Measurements from ENCODE around the gene DCTN1.

DCTN1 gene

DNA sequence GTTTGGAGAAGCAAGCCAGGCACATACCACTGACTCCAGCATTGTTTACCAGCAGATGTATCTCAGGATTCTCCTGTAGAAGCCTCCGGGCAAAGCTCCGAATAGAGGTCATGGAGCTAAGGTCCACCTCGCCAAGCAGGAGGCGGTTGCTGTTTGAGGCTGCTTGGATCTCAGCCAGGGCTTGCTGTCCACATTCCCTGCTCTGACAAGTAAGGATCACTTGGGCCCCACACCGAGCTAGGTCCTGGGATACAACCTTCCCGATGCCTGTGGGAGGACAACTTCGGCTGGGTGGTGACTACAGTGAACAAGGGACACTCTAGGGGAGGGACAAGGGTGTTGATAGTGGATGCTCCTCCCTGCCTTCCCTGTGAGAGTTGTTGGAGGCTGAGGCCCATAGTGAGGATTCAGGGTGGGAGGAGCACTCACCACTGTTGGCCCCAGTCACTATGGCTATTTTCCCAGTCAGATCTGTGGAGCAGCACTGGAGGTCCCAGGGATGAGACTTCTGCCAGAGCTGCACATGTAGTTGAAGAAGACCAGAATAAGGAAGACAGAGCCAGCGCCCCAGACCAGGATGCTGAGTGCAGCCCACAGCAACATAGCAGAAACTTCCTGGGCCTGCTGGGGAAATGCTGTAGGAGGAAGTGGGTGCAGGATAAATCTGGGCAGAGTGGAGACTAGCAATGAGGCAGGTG, 33.0 kb upstream of the DCTN1 start:
- H3K27me3 ChIP-seq (ENCODE audit: control insufficient read depth, insufficient read depth, low read length, poor library complexity, severe bottlenecking): no peaks in the 10 kb centered on the region
- H3K4me1 ChIP-seq (ENCODE audit: control insufficient read depth, insufficient read depth, low read length): no peaks in the 10 kb centered on the region
- H3K27ac ChIP-seq (ENCODE audit: insufficient read depth, low read depth, low read length, poor library complexity, severe bottlenecking): no peak overlapping the region
- no peaks in the 10 kb centered on the region for H3K9me3 ChIP-seq (ENCODE audit: control insufficient read depth, low read length)
- WGBS, 2 experiments: 89 to 93% methylated on average over 8 of the region's 8 CpGs
- no peaks in the 10 kb centered on the region for H3K36me3 ChIP-seq (ENCODE audit: control insufficient read depth, insufficient read depth, low read length)
- H3K4me3 ChIP-seq (ENCODE audit: insufficient read depth, low read depth, low read length): no peak overlapping the region

DNA sequence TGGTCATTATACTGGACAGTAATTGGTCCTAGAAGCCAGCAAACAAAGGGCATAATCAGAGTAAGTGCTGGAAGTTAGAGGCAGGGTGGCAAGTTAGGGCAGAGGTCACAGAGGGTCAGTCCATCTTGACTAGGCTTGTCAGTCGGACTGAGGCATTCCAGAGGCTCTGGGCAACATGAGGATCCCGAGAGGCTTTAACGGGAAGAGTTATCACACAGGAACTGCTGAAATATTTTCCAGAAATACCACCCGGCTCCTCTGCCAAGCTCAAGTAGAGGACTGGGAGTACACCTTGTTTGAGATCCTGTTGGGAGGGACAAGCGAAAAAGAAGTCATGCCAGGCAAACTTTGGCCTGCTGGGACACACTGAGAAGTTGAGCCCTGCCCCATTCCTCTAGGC, 27.6 kb upstream of the DCTN1 start:
- H3K4me3 ChIP-seq (ENCODE audit: insufficient read depth, low read depth, low read length): no peak overlapping the region
- H3K27ac ChIP-seq (ENCODE audit: insufficient read depth, low read depth, low read length, poor library complexity, severe bottlenecking): no peak overlapping the region
- H3K4me1 ChIP-seq (ENCODE audit: control insufficient read depth, insufficient read depth, low read length): no peaks in the 10 kb centered on the region
- no peaks in the 10 kb centered on the region for H3K9me3 ChIP-seq (ENCODE audit: control insufficient read depth, low read length)
- no peaks in the 10 kb centered on the region for H3K36me3 ChIP-seq (ENCODE audit: control insufficient read depth, insufficient read depth, low read length)
- 87 to 92% methylated on average over 5 of the region's 5 CpGs for WGBS, 2 experiments
- no peaks in the 10 kb centered on the region for H3K27me3 ChIP-seq (ENCODE audit: control insufficient read depth, insufficient read depth, low read length, poor library complexity, severe bottlenecking)

DNA sequence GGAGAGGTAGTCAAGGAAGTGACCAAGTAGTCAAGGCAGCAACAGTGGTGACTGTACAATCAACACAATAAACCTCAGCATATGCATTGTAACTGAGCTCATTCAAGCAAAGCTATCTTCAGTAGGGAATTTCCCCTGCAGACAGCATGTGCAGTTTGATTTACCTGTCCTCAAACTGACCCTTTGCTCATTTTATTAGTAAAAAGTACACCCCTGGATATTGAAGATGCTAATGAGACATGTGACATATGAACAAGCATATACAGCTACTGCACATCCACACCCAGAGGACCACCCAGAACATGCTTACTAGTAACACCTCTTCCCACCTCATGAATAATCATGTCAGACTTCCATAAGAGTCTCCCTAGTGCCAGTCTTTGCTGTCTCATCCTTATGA, 25.9 kb upstream of the DCTN1 start:
- Histone ChIP-seq H3K4me3 (ENCODE audit: insufficient read depth, low read depth, low read length) (no peak overlapping the region), H3K27ac (ENCODE audit: insufficient read depth, low read depth, low read length, poor library complexity, severe bottlenecking) (no peak overlapping the region), H3K36me3 (ENCODE audit: control insufficient read depth, insufficient read depth, low read length) (no peaks in the 10 kb centered on the region), H3K4me1 (ENCODE audit: control insufficient read depth, insufficient read depth, low read length) (no peaks in the 10 kb centered on the region), H3K27me3 (ENCODE audit: control insufficient read depth, insufficient read depth, low read length, poor library complexity, severe bottlenecking) (no peaks in the 10 kb centered on the region), H3K9me3 (ENCODE audit: control insufficient read depth, low read length) (no peaks in the 10 kb centered on the region)

DNA sequence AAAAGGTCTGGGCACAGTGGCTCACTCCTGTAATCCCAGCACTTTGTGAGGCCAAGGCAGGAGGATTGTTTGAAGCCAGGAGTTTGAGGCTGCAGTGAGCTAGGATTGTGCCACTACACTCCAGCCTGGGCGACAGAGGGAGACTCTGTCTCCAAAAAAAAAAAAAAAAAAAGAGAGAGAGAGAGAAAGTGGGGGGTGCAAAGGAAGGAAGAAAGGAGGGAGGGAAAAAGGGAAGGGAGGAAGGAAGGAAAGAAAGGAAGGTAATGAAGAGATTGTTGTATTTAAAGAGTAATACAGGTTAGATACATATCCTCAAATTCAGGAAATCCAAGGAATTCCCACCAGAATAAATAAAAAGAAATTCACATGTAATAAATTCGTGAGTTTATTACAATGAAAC, 21.8 kb upstream of the DCTN1 start:
- no peaks in the 10 kb centered on the region for H3K27me3 ChIP-seq (ENCODE audit: control insufficient read depth, insufficient read depth, low read length, poor library complexity, severe bottlenecking)
- H3K4me1 ChIP-seq (ENCODE audit: control insufficient read depth, insufficient read depth, low read length): no peaks in the 10 kb centered on the region
- no peaks in the 10 kb centered on the region for H3K36me3 ChIP-seq (ENCODE audit: control insufficient read depth, insufficient read depth, low read length)
- no peak overlapping the region for H3K27ac ChIP-seq (ENCODE audit: insufficient read depth, low read depth, low read length, poor library complexity, severe bottlenecking)
- WGBS, 2 experiments: 62 to 80% methylated on average over 1 to 2 of the region's 2 CpGs
- H3K9me3 ChIP-seq (ENCODE audit: control insufficient read depth, low read length): no peaks in the 10 kb centered on the region
- no peak overlapping the region for H3K4me3 ChIP-seq (ENCODE audit: insufficient read depth, low read depth, low read length)

DNA sequence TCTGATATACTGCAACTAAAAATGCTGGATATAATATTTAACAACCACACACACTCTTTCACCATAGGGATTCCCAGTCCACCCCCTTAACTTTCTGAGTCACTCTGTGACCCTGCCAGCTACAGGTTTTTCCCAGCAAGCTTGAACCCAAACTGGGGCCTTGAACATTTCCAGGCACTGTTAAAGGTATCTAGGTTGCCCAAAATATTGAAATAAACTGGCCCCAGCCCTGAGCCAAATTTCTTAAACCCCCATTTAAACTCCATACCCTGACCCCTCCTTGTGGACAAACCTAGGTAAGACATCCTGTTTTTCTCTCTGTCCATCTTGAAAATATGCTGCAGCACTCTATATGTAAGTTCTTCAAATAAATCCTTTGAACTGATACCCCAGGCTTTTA, 19.7 kb upstream of the DCTN1 start:
- no peaks in the 10 kb centered on the region for H3K27me3 ChIP-seq (ENCODE audit: control insufficient read depth, insufficient read depth, low read length, poor library complexity, severe bottlenecking)
- no peaks in the 10 kb centered on the region for H3K4me1 ChIP-seq (ENCODE audit: control insufficient read depth, insufficient read depth, low read length)
- no peaks in the 10 kb centered on the region for H3K36me3 ChIP-seq (ENCODE audit: control insufficient read depth, insufficient read depth, low read length)
- no peak overlapping the region for H3K4me3 ChIP-seq (ENCODE audit: insufficient read depth, low read depth, low read length)
- no peaks in the 10 kb centered on the region for H3K9me3 ChIP-seq (ENCODE audit: control insufficient read depth, low read length)
- no peak overlapping the region for H3K27ac ChIP-seq (ENCODE audit: insufficient read depth, low read depth, low read length, poor library complexity, severe bottlenecking)

DNA sequence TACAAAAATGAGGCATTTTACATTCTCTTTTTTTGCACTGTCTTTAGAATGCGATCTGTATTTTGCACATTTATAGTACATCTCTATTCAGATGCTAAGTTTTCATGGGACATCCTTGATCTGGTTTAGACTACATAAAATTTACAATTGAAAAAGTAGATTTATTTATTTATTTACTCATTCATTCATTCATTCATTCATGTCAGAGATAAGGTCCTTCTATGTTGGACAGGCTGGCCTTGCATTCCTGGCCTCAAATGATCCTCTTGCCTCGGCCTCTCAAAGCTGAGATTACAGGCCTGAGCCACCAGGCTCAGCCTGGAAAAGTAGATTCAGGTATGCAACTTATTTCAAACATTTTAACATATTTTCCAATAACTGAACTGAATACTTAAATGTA, 16.0 kb upstream of the DCTN1 start:
- Histone ChIP-seq H3K27me3 (ENCODE audit: control insufficient read depth, insufficient read depth, low read length, poor library complexity, severe bottlenecking) (no peaks in the 10 kb centered on the region), H3K4me1 (ENCODE audit: control insufficient read depth, insufficient read depth, low read length) (no peaks in the 10 kb centered on the region), H3K36me3 (ENCODE audit: control insufficient read depth, insufficient read depth, low read length) (no peaks in the 10 kb centered on the region), H3K27ac (ENCODE audit: insufficient read depth, low read depth, low read length, poor library complexity, severe bottlenecking) (no peak overlapping the region), H3K9me3 (ENCODE audit: control insufficient read depth, low read length) (no peaks in the 10 kb centered on the region), H3K4me3 (ENCODE audit: insufficient read depth, low read depth, low read length) (no peak overlapping the region)
- WGBS, 2 experiments: 95 to 98% methylated on average over 2 of the region's 2 CpGs

DNA sequence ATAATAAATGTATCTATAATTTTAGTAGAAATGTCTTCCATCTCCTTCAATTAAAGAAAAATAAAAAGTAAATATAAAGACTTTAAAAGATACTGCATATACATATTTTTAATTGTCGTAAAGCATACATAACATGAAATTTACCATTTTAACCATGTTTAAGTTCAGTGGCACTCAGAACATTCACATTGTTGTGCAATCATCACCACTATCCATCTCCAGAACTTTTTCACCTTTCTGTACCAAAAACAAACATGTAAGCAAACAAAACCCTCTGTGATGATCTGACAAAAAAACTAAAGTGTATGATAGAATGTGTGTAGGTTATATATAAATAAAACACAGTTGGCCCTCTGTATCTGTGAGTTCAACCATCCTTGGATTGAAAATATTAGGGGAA, 13.4 kb upstream of the DCTN1 start:
- Histone ChIP-seq H3K4me3 (ENCODE audit: insufficient read depth, low read depth, low read length) (no peak overlapping the region), H3K4me1 (ENCODE audit: control insufficient read depth, insufficient read depth, low read length) (peaks cover 15% of the 10 kb centered on the region), H3K27ac (ENCODE audit: insufficient read depth, low read depth, low read length, poor library complexity, severe bottlenecking) (no peak overlapping the region), H3K36me3 (ENCODE audit: control insufficient read depth, insufficient read depth, low read length) (no peaks in the 10 kb centered on the region), H3K27me3 (ENCODE audit: control insufficient read depth, insufficient read depth, low read length, poor library complexity, severe bottlenecking) (no peaks in the 10 kb centered on the region), H3K9me3 (ENCODE audit: control insufficient read depth, low read length) (no peaks in the 10 kb centered on the region)
- WGBS, 2 experiments: 95 to 96% methylated on average over 1 of the region's 1 CpG

DNA sequence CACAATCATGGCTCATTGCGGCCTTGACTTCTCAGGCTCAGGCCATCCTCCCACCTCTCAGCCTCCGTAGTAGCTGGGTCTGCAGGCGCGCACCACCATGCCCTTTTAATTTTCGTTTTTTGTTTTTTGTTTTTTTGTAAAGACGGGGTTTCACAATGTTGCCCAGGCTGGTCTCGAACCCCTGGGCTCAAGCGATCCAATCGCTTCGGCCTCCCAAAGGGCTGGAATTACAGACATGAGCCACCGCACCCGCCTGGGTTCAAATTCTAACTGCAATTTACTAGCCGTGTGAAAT, 12.3 kb upstream of the DCTN1 start:
- Histone ChIP-seq H3K36me3 (ENCODE audit: control insufficient read depth, insufficient read depth, low read length) (no peaks in the 10 kb centered on the region), H3K27me3 (ENCODE audit: control insufficient read depth, insufficient read depth, low read length, poor library complexity, severe bottlenecking) (no peaks in the 10 kb centered on the region), H3K27ac (ENCODE audit: insufficient read depth, low read depth, low read length, poor library complexity, severe bottlenecking) (no peak overlapping the region), H3K4me1 (ENCODE audit: control insufficient read depth, insufficient read depth, low read length) (peaks cover 15% of the 10 kb centered on the region), H3K9me3 (ENCODE audit: control insufficient read depth, low read length) (no peaks in the 10 kb centered on the region), H3K4me3 (ENCODE audit: insufficient read depth, low read depth, low read length) (no peak overlapping the region)
- WGBS, 2 experiments: 88% methylated on average over 13 of the region's 13 CpGs

DNA sequence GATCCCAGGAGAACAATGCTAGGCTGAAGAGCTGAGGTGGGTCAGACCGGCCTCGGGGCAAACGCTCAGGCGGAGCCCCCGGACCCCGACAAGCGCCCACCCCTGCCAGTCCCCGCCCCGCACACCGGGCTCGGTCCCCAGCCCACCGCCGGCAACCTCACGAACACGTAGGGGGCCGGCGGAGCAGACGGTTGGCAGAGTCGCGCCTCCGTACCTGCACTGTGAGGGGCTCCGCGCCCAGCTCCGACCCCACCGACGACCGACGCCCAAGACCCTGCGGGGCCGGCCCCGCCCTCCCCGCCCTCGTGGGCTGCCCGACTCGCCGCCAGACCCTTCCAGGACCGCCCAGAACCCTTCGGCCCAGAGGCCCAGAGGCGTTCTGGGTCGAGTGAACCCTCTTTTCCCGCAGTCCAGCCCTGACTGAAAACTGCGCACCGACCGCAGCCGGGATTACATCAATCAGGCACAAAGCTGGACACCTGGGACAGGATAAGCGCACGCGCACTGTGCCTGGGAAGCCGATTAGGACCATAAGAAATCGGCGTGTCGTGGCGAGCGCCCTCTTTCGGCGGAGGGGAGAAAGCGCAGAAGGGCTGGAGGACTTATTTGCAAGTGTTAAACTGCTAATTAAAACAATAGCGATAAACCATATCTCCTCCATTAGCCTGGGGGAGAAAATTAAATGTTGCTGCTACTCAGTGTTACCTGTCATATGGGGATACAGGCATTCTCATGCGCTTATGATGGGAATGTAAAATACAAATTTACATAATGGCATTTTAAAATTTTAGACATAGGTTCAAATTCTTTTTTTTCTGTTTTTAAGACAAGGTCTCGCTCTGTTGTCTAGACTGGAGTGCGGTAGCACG, 11.7 kb upstream of the DCTN1 start:
- peak overlapping the region; percentile 98 for H3K27ac ChIP-seq (ENCODE audit: insufficient read depth, low read depth, low read length, poor library complexity, severe bottlenecking)
- no peaks in the 10 kb centered on the region for H3K9me3 ChIP-seq (ENCODE audit: control insufficient read depth, low read length)
- WGBS, 2 experiments: 3% methylated on average over 60 to 62 of the region's 62 CpGs
- peak overlapping the region; percentile 90 for H3K4me3 ChIP-seq (ENCODE audit: insufficient read depth, low read depth, low read length)
- H3K36me3 ChIP-seq (ENCODE audit: control insufficient read depth, insufficient read depth, low read length): no peaks in the 10 kb centered on the region
- H3K4me1 ChIP-seq (ENCODE audit: control insufficient read depth, insufficient read depth, low read length): peaks cover 15% of the 10 kb centered on the region
- H3K27me3 ChIP-seq (ENCODE audit: control insufficient read depth, insufficient read depth, low read length, poor library complexity, severe bottlenecking): no peaks in the 10 kb centered on the region

DNA sequence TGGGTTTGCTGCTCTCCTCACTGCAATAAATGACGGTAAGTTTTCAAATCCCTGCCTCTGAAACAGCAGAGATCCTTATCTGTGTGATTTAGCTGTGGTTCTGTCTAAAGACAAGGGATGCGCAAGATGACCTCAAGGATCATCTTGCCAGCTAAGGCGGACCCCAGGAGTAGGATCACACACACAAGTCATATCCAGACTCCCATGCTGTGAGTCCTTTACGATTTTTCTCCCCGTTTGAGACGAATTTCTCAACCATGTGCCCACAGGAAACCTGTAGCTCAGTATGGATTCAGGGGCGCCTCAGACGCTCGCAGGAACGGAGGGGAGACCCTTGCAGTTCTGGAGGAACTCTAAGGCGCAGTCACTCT, 11.1 kb upstream of the DCTN1 start:
- H3K27ac ChIP-seq (ENCODE audit: insufficient read depth, low read depth, low read length, poor library complexity, severe bottlenecking): peak overlapping the region; percentile 98
- H3K4me3 ChIP-seq (ENCODE audit: insufficient read depth, low read depth, low read length): peak overlapping the region; percentile 90
- WGBS, 2 experiments: 1% methylated on average over 11 of the region's 11 CpGs
- no peaks in the 10 kb centered on the region for H3K9me3 ChIP-seq (ENCODE audit: control insufficient read depth, low read length)
- H3K4me1 ChIP-seq (ENCODE audit: control insufficient read depth, insufficient read depth, low read length): peaks cover 15% of the 10 kb centered on the region
- H3K27me3 ChIP-seq (ENCODE audit: control insufficient read depth, insufficient read depth, low read length, poor library complexity, severe bottlenecking): no peaks in the 10 kb centered on the region
- no peaks in the 10 kb centered on the region for H3K36me3 ChIP-seq (ENCODE audit: control insufficient read depth, insufficient read depth, low read length)

Measured in ectodermal cell (in vitro differentiated cells).